Keratinocyte (primary cell): ENCODE measurements around the gene ARSK. TPM values are rescaled to one million over a fixed set of nuclear protein-coding genes. Genes with fewer than 3 reads are reported as not detected.

Source experiments
- DNase-seq: peaks from one replicate; pipeline ENCODE4 v3.0.0-alpha.2; 2011; ENCODE audit warnings: low read depth, missing footprints, low spot score
- FAIRE-seq: peaks from 2 replicates; lab custom pipeline; 2011; peaks lifted over from hg19 to GRCh38; lab: Jason Lieb, UNC
- H2AFZ ChIP-seq: 2 replicates; pipeline ENCODE4 v1.6.0; 2012; ENCODE audit warnings: low read length, control low read depth, inconsistent platforms; ENCODE audit not compliant: control insufficient read depth
- H3K27ac ChIP-seq: 2 replicates; pipeline ENCODE4 v1.5.1; 2011; ENCODE audit warnings: low read length; ENCODE audit not compliant: control insufficient read depth, insufficient read depth
- H3K27me3 ChIP-seq: 3 replicates; pipeline ENCODE4 v1.6.0; 2011; ENCODE audit warnings: low read length; ENCODE audit not compliant: control insufficient read depth, insufficient read depth; ENCODE audit errors: extremely low read depth
- H3K36me3 ChIP-seq, 2 experiments: 2 replicates in 1 of 2; 3 replicates in 1 of 2; pipeline ENCODE4 v1.5.1; 2011; ENCODE audit warnings: low read length in 2 of 2, mild to moderate bottlenecking in 1 of 2; ENCODE audit not compliant: control insufficient read depth in 2 of 2, insufficient read depth in 2 of 2; ENCODE audit errors: extremely low read depth in 1 of 2
- H3K4me1 ChIP-seq: 3 replicates; pipeline ENCODE4 v1.5.1; 2011; ENCODE audit warnings: low read length; ENCODE audit not compliant: control insufficient read depth, insufficient read depth; ENCODE audit errors: extremely low read depth
- H3K4me2 ChIP-seq: 3 replicates; pipeline ENCODE4 v1.6.0; 2011; ENCODE audit warnings: low read depth, low read length; ENCODE audit not compliant: control insufficient read depth, insufficient read depth; ENCODE audit errors: extremely low read depth
- H3K4me3 ChIP-seq, 3 experiments: fragments of 200-600 bp in 1 of 3; sonication (generic) in 1 of 3; 2 replicates in 2 of 3; 3 replicates in 1 of 3; pipeline ENCODE4 v1.5.1; 2011 to 2016; ENCODE audit warnings: low read length in 3 of 3, mild to moderate bottlenecking in 3 of 3, control low read depth in 2 of 3, inconsistent platforms in 1 of 3, low read depth in 1 of 3, mixed read lengths in 1 of 3, mixed run types in 1 of 3, moderate library complexity in 1 of 3; ENCODE audit not compliant: control insufficient read depth in 2 of 3, insufficient read depth in 2 of 3; ENCODE audit errors: extremely low read depth in 1 of 3
- H3K79me2 ChIP-seq: 2 replicates; pipeline ENCODE4 v1.6.0; 2012; ENCODE audit warnings: low read length; ENCODE audit not compliant: control insufficient read depth, insufficient read depth
- H3K9ac ChIP-seq: 3 replicates; pipeline ENCODE4 v1.6.0; 2011; ENCODE audit warnings: low read length; ENCODE audit not compliant: control insufficient read depth, insufficient read depth; ENCODE audit errors: extremely low read depth
- H3K9me1 ChIP-seq: 3 replicates; pipeline ENCODE4 v1.6.0; 2011; ENCODE audit warnings: low read length; ENCODE audit not compliant: control insufficient read depth, insufficient read depth; ENCODE audit errors: extremely low read depth
- H3K9me3 ChIP-seq: 2 replicates; pipeline ENCODE4 v1.5.1; 2012; ENCODE audit warnings: low read depth, low read length; ENCODE audit not compliant: control insufficient read depth
- H4K20me1 ChIP-seq: 3 replicates; pipeline ENCODE4 v1.6.0; 2011; ENCODE audit warnings: low read length; ENCODE audit not compliant: control insufficient read depth, insufficient read depth; ENCODE audit errors: extremely low read depth
- CTCF ChIP-seq, 3 experiments: IDR thresholded peaks in 1 of 3; conservative IDR thresholded peaks in 1 of 3; optimal IDR thresholded peaks in 1 of 3; 2 replicates in 2 of 3; 3 replicates in 1 of 3; pipeline versions ENCODE3 to v1.5.1; 2011; ENCODE audit warnings: low read length in 3 of 3, mild to moderate bottlenecking in 3 of 3, moderate library complexity in 2 of 3, control low read depth in 1 of 3, inconsistent platforms in 1 of 3; ENCODE audit not compliant: insufficient read depth in 2 of 3; ENCODE audit errors: extremely low read depth in 1 of 3
- EZH2 ChIP-seq: IDR thresholded peaks from one replicate; pipeline ENCODE4 v1.6.1; 2012; ENCODE audit warnings: inconsistent platforms, mild to moderate bottlenecking, low read length, moderate library complexity
- dilution Hi-C: fragments of 300-500 bp; cut with MboI; formaldehyde crosslinking; loops from one replicate; pipeline ENCODE4 v1.7.0; 2020; ENCODE audit warnings: low sequenced_read_pairs; ENCODE audit not compliant: extremely low pct_ligation_motif_present
- polyA plus RNA-seq, 5 experiments: library from polyadenylated mRNA; depleted of rRNA in 3 of 5; stranded (reverse) in 3 of 5; stranded (forward) in 1 of 5; unstranded in 1 of 5; fragments of >200 nt; gene quantifications; 1 replicate in 1 of 5; 2 replicates in 3 of 5; 3 replicates in 1 of 5; pipeline versions ENCODE4 v1.2.1 to v1.2.3, GENCODE V29; 2011 to 2012; ENCODE audit warnings: missing spikeins in 2 of 5, low read depth in 1 of 5, low replicate concordance in 1 of 5

The ARSK gene
- polyA plus RNA-seq, 1 donor (not counting 4 experiments of a cell fraction or from before 2014, with no cell fraction given), result 9.3 TPM

- Histone ChIP-seq H3K4me2 (peak overlapping the region; percentile 77), H3K36me3 (no peaks in the 10 kb centered on the region), H4K20me1 (no peaks in the 10 kb centered on the region), H3K9me1 (no peaks in the 10 kb centered on the region), H3K27me3 (peaks cover 9% of the 10 kb centered on the region), H3K79me2 (no peaks in the 10 kb centered on the region), H3K27ac (no peak overlapping the region), H2AFZ (peak overlapping the region; percentile 14), H3K4me1 (peaks cover 28% of the 10 kb centered on the region), H3K9me3 (no peaks in the 10 kb centered on the region), H3K4me3 (peak overlapping the region in 1 of 3 experiments; percentile 35), H3K9ac (no peak overlapping the region)
- dilution Hi-C loops, result no loop called here
- TF ChIP-seq EZH2, result no peak
- no peak for TF ChIP-seq CTCF (optimal IDR thresholded peaks at IDR 0.05 in 1 of 3, IDR thresholded peaks at IDR 0.05 in 1 of 3, conservative IDR thresholded peaks at IDR 0.05 in 1 of 3; ENCODE audit: extremely low read depth in 1 of 3, insufficient read depth in 2 of 3, low read length in 3 of 3)
- FAIRE-seq, result no peak
- no peak for DNase-seq
Observed at GRCh38 chr5:95619514-95620029, 64.7 kb downstream of the ARSK start.

- Histone ChIP-seq H3K36me3 (no peaks in the 10 kb centered on the region), H2AFZ (peak within 1 kb of the TSS; percentile 67), H3K27ac (peak within 1 kb of the TSS; percentile 44), H3K79me2 (no peaks in the 10 kb centered on the region), H3K4me2 (peak within 1 kb of the TSS; percentile 77), H3K9ac (peak within 1 kb of the TSS; percentile 44), H3K27me3 (peaks cover 9% of the 10 kb centered on the region), H3K9me3 (no peaks in the 10 kb centered on the region), H3K9me1 (no peaks in the 10 kb centered on the region), H4K20me1 (no peaks in the 10 kb centered on the region), H3K4me1 (peaks cover 28% of the 10 kb centered on the region), H3K4me3 (peak within 1 kb of the TSS; percentile 13 to 35 (median 29))
- TF ChIP-seq CTCF (optimal IDR thresholded peaks at IDR 0.05 in 1 of 3, IDR thresholded peaks at IDR 0.05 in 1 of 3, conservative IDR thresholded peaks at IDR 0.05 in 1 of 3; ENCODE audit: extremely low read depth in 1 of 3, insufficient read depth in 2 of 3, low read length in 3 of 3) (peak in 1 of 3 experiments; percentile 26), EZH2 (peak; percentile 50)
- FAIRE-seq (no peak), DNase-seq (no peak)
- dilution Hi-C loops, result no loop called here
Observed at GRCh38 chr5:95620030-95620869, 65.3 kb downstream of the ARSK start, which contains the start of gene GPR150. TSS of gene GPR150 (plus strand) at chr5:95620087. CDS start at chr5:95620276, 189 bp downstream.
